Ascending aorta (tissue), 2 donors: ENCODE data around the gene EGR1. TPM values are rescaled to one million over a fixed set of nuclear protein-coding genes. Genes with fewer than 3 reads are reported as not detected.
"Not testable (repeated sequence)": the region's sequence is repeated elsewhere in the genome, so short reads cannot be mapped to it uniquely, and the experiment has no call there.

Source experiments
- DNase-seq, 2 donors: peaks; one replicate each; pipeline ENCODE4 v3.0.0-alpha.2; 2019; ENCODE audit warnings: low spot score in 2 of 2
- H3K27ac ChIP-seq, 2 donors: fragments of 200-600 bp; sonication (generic); one replicate each; pipeline ENCODE4 v1.5.1; 2016 to 2017; ENCODE audit warnings: mild to moderate bottlenecking in 1 of 2
- H3K27me3 ChIP-seq: fragments of 200-600 bp; sonication (generic); one replicate; pipeline ENCODE4 v1.5.1; 2017
- H3K36me3 ChIP-seq, 2 donors: fragments of 200-600 bp; sonication (generic); one replicate each; pipeline ENCODE4 v1.5.1; 2016
- H3K4me1 ChIP-seq, 2 donors: fragments of 200-600 bp; sonication (generic); one replicate each; pipeline ENCODE4 v1.5.1; 2016 to 2017; ENCODE audit warnings: mild to moderate bottlenecking in 1 of 2
- H3K4me3 ChIP-seq, 2 donors: fragments of 200-600 bp; sonication (generic); one replicate each; pipeline ENCODE4 v1.5.1; 2016 to 2017; ENCODE audit warnings: mild to moderate bottlenecking in 1 of 2
- H3K9me3 ChIP-seq, 2 donors: fragments of 200-600 bp; sonication (generic); one replicate each; pipeline ENCODE4 v1.5.1; 2016
- intact Hi-C: fragments of 100-400 bp; cut with DNase I; formaldehyde crosslinking; loops from one replicate; pipeline ENCODE4 v1.15.1; 2023
- total RNA-seq: library from RNA; depleted of rRNA; stranded (reverse); fragments of >200 nt; gene quantifications from one replicate; pipeline ENCODE4 v1.1.0, GENCODE V29; 2016
- TF ChIP-seq, protein P1 (sequence below), 3 experiments: fragments of 200-600 bp in 2 of 3; fragments of 450-650 bp in 1 of 3; sonication (generic) in 2 of 3; IDR thresholded peaks; one replicate each; pipeline ENCODE4 v1.5.1; 2016 to 2019; ENCODE audit warnings: antibody characterized with exemption in 3 of 3, mild to moderate bottlenecking in 1 of 3, moderate library complexity in 1 of 3

Gene EGR1
- total RNA-seq, 1 donor from 2014 or later = 419 TPM

GRCh38 chr5:138468966-138469539, 3.8 kb downstream of the EGR1 start:
- Histone ChIP-seq H3K4me3 (no peak overlapping the region), H3K27me3 (no peaks in the 10 kb centered on the region), H3K4me1 (peaks cover 9 to 19% of the 10 kb centered on the region in 2 donors), H3K9me3 (no peaks in the 10 kb centered on the region), H3K27ac (peak overlapping the region in 1 of 2 donors; percentile 7), H3K36me3 (peaks cover 9 to 23% of the 10 kb centered on the region in 2 donors)
- intact Hi-C loops = loop anchor here (10.0 kb wide), 1 partner anchor 106 kb away; the partner anchor contains the start of gene HSPA9
- TF ChIP-seq, protein P1, sequence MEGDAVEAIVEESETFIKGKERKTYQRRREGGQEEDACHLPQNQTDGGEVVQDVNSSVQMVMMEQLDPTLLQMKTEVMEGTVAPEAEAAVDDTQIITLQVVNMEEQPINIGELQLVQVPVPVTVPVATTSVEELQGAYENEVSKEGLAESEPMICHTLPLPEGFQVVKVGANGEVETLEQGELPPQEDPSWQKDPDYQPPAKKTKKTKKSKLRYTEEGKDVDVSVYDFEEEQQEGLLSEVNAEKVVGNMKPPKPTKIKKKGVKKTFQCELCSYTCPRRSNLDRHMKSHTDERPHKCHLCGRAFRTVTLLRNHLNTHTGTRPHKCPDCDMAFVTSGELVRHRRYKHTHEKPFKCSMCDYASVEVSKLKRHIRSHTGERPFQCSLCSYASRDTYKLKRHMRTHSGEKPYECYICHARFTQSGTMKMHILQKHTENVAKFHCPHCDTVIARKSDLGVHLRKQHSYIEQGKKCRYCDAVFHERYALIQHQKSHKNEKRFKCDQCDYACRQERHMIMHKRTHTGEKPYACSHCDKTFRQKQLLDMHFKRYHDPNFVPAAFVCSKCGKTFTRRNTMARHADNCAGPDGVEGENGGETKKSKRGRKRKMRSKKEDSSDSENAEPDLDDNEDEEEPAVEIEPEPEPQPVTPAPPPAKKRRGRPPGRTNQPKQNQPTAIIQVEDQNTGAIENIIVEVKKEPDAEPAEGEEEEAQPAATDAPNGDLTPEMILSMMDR (IDR thresholded peaks at IDR 0.05) = no peak
- no peak for DNase-seq

DNA sequence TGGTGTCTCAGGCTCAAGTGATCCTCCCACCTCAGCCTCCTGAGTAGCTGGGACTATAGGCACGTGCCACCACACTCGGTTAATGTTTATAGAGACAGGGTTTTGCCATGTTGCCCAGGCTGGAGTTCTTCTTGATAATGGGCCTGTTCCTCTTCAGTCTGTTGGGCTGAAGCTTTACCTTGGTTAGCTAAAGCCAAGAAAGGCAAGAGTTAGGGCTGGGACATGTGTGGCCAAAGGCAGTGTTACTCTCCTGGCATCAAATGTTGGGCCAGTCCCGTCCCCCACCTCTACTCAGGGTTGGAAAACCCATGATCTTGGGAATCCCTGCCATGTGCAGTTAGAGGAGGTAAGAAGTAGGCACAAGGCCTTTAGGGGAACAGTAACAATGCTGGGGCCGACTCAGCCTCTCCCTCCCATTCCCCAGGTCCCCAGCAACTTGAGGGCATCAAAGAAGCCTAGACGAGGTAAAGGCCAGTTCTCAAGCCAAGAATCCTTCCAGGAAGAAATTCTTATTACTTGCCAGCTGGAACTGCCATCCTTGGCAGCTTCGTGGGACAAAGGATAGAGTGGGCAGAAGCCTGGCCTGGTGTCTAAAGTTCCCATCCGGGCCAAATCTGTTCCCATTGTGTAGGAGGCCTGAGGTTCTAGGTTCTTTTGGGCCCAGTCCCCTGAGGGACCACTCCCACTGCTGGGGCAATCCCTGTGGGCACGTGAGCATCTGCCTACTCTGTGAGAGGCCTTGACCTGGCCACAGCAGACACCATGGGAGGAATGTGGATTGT, 4.5 kb downstream of the EGR1 start:
- Histone ChIP-seq H3K27me3 (no peaks in the 10 kb centered on the region), H3K9me3 (no peaks in the 10 kb centered on the region), H3K27ac (peak overlapping the region in 1 of 2 donors; percentile 7), H3K4me1 (peaks cover 9 to 19% of the 10 kb centered on the region in 2 donors), H3K4me3 (no peak overlapping the region), H3K36me3 (peaks cover 9 to 23% of the 10 kb centered on the region in 2 donors)
- intact Hi-C loops = loop anchor here (10.0 kb wide), 1 partner anchor 105 kb away; the partner anchor contains the start of gene HSPA9
- peak in 1 of 2 donors; percentile 87 for DNase-seq
- TF ChIP-seq, protein P1 (IDR thresholded peaks at IDR 0.05) = no peak

DNA sequence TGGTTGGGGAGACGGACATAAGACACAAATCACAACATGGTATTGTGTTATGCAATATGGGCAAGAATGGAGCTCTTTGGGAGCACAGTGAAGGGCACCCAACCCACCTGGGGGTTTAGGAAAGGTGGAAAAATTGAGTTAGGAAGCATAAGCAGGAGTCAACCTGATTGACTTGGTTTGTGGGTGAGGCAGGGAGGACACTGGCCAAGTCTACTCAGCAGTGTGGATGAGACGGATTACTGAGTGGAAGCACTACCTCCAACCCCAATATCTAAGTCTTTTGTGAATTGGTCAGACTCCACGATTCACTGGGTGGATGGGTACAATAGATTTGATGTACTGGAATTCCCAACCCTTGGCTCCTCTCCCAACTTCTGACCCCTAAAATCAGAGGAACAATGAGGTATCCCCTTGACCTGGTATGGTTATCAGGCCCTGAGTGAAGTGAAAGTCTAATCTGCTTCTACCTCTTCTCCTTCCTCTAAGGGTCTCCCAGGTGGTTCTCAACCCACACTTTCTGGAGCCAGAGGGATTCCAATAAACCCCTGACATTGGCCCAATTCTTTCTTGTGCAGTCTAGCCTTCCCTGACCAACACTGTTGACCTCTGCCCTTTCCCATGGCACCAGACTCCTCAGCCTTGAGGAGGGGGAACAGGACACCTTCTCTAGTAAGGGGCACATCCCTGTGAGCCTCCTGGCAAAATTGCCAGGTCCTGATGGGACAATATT, 5.2 kb downstream of the EGR1 start:
- intact Hi-C loops = no loop called here
- peak in 1 of 2 donors; percentile 80 for DNase-seq

GRCh38 chr5:138471052-138471361, 5.7 kb downstream of the EGR1 start:
- Histone ChIP-seq H3K4me1 (peaks cover 9 to 19% of the 10 kb centered on the region in 2 donors), H3K9me3 (no peaks in the 10 kb centered on the region), H3K27ac (peak overlapping the region in 1 of 2 donors; percentile 2), H3K27me3 (no peaks in the 10 kb centered on the region), H3K4me3 (no peak overlapping the region), H3K36me3 (peaks cover 9 to 21% of the 10 kb centered on the region in 2 donors)
- no peak for DNase-seq
- intact Hi-C loops = no loop called here
- TF ChIP-seq, protein P1 (IDR thresholded peaks at IDR 0.05) = no peak

More for the DNA sequence above, 5.2 kb downstream of the EGR1 start:
- peaks cover 9 to 19% of the 10 kb centered on the region in 2 donors for H3K4me1 ChIP-seq
- peaks cover 9 to 23% of the 10 kb centered on the region in 2 donors for H3K36me3 ChIP-seq
- TF ChIP-seq, protein P1 (IDR thresholded peaks at IDR 0.05) = no peak
- peak overlapping the region in 1 of 2 donors; percentile 7 for H3K27ac ChIP-seq
- no peaks in the 10 kb centered on the region for H3K27me3 ChIP-seq
- no peak overlapping the region for H3K4me3 ChIP-seq
- H3K9me3 ChIP-seq = no peaks in the 10 kb centered on the region

GRCh38 chr5:138472353-138472752, 7.1 kb downstream of the EGR1 start:
- Histone ChIP-seq H3K4me1 (peaks cover 0 to 6% of the 10 kb centered on the region in 2 donors), H3K36me3 (peaks cover 1 to 7% of the 10 kb centered on the region in 2 donors), H3K27ac (no peak overlapping the region), H3K4me3 (no peak overlapping the region), H3K9me3 (no peaks in the 10 kb centered on the region), H3K27me3 (no peaks in the 10 kb centered on the region)
- DNase-seq = no peak
- TF ChIP-seq, protein P1 (IDR thresholded peaks at IDR 0.05) = no peak
- intact Hi-C loops = no loop called here

- DNase-seq, H3K27me3 ChIP-seq, intact Hi-C loops, H3K4me1 ChIP-seq, H3K27ac ChIP-seq, H3K36me3 ChIP-seq, H3K4me3 ChIP-seq, H3K9me3 ChIP-seq: not testable (repeated sequence)
Observed at GRCh38 chr5:138473151-138473550, 7.9 kb downstream of the EGR1 start.
